GM06990 (cell line): ENCODE measurements around the gene FAM180B.
"Not testable (repeated sequence)": the region's sequence is repeated elsewhere in the genome, so short reads cannot be mapped to it uniquely, and the experiment has no call there.

Experiments used
- DNase-seq: peaks from one replicate; pipeline ENCODE4 v3.0.0-alpha.2; 2011; ENCODE audit not compliant: insufficient read length; ENCODE audit errors: extremely low read depth
- H3K27me3 ChIP-seq: replicated peaks from 2 replicates; pipeline ENCODE4 v1.6.0; 2011; ENCODE audit warnings: low read length; ENCODE audit not compliant: control insufficient read depth, insufficient read depth
- H3K36me3 ChIP-seq: 2 replicates; pipeline ENCODE4 v1.5.1; 2011; ENCODE audit warnings: low read length; ENCODE audit not compliant: control insufficient read depth, insufficient read depth
- H3K4me3 ChIP-seq: replicated peaks from 2 replicates; pipeline ENCODE4 v1.5.1; 2011; ENCODE audit warnings: low read depth, mild to moderate bottlenecking, control low read depth, low read length
- TF ChIP-seq, protein P1 (sequence below): IDR thresholded peaks from 2 replicates; pipeline ENCODE4 v1.5.1; 2011; ENCODE audit warnings: low read length, control low read depth, mild to moderate bottlenecking, inconsistent platforms; ENCODE audit not compliant: insufficient read depth, poor library complexity, severe bottlenecking

Gene FAM180B

DNA sequence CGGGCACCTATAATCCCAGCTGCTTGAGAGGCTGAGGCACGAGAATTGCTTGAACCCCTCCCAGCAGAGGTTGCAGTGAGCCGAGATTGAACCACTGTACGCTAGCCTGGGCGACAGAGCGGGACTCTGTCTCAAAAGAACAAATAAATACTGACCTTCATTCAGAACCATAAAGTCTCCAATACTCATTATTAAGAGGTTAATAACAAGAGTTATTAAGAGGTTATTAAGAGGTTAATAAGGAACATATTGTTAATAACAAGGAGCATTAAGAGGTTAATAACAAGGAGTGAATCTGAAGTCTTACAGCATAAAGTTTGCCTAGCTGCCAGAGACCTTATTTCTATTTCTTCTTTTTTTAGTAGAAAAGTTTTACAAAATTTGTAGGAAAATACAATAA is 41.2 kb upstream of the FAM180B start:
- Histone ChIP-seq H3K36me3 (peaks cover 2% of the 10 kb centered on the region), H3K4me3 (no peak overlapping the region), H3K27me3 (no peaks in the 10 kb centered on the region)
- TF ChIP-seq, protein P1, sequence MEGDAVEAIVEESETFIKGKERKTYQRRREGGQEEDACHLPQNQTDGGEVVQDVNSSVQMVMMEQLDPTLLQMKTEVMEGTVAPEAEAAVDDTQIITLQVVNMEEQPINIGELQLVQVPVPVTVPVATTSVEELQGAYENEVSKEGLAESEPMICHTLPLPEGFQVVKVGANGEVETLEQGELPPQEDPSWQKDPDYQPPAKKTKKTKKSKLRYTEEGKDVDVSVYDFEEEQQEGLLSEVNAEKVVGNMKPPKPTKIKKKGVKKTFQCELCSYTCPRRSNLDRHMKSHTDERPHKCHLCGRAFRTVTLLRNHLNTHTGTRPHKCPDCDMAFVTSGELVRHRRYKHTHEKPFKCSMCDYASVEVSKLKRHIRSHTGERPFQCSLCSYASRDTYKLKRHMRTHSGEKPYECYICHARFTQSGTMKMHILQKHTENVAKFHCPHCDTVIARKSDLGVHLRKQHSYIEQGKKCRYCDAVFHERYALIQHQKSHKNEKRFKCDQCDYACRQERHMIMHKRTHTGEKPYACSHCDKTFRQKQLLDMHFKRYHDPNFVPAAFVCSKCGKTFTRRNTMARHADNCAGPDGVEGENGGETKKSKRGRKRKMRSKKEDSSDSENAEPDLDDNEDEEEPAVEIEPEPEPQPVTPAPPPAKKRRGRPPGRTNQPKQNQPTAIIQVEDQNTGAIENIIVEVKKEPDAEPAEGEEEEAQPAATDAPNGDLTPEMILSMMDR = no peak
- DNase-seq = no peak

DNA sequence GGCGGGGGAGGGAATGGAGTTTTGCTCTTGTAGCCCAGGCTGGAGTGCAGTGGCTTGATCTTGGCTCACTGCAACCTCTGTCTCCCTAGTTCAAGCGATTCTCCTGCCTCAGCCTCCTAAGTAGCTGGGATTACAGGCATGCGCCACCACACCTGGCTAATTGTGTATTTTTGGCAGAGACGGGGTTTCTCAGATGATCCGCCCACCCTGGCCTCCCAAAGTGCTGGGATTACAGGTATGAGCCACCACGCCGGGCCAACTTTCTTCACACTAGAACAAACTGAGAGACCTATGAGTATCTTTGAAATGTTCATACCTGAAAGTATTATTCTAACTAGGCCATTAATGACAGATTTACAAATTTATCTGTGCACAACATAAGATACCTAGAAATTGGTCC is 40.2 kb upstream of the FAM180B start:
- not testable (repeated sequence) for H3K27me3 ChIP-seq, H3K4me3 ChIP-seq, DNase-seq, H3K36me3 ChIP-seq

DNA sequence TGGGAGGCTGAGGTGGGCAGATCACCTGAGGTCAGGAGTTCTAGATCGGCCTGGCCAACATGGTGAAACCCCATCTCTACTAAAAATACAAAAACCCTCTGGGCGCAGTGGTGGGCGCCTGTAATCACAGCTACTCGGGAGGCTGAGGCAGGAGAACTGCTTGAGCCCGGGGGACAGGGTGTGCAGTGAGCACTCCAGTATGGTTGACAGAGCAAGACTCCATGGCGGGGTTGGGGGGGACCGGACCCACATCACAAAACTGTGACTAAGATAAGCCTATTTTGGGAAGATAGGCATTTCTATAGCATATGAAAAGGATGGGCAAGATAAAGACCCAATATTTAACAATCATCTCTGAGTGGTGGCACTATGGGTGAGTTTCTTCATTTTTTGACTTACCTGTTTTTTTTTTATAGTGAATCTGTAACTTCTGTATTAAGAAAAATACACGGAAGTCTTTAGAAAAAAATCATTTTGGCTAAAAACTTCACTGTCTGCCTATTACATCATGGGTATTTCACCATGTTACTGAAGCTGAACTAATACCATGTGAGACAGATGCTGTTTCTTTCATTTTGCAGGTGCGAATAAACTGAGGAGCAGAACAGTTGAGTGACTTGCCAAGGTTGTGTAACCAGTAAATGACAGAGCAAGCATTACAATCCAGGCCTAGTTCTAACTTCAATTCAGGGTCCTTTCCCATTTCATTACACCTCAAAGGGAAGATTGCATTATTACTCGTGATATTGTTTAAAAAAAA is 36.0 kb upstream of the FAM180B start:
- no peak for DNase-seq
- Histone ChIP-seq H3K4me3 (no peak overlapping the region; the same call in 1 of the 2 replicates), H3K36me3 (no peaks in the 10 kb centered on the region), H3K27me3 (no peaks in the 10 kb centered on the region)
- TF ChIP-seq, protein P1 = no peak

DNA sequence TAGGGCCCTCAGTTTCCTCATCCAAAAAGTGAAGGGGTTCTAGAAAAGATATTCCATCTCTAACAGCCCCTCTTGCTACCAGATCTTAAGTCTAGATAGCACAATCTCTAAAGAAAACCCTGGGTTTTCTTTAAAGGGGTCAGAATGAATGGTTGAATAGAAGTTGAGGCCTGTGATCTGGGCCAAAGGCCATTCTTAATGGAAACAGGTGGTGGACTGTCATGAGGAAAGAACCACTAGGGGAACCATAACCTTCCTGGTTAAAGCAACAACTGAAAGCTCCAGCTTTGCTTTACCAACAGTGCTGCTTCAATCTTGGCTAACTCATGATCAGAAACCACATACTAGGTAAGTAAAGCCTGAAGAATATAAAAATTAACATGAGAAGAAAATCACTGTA is 35.4 kb upstream of the FAM180B start:
- TF ChIP-seq, protein P1 = peak; percentile 55
- peak overlapping the region; percentile 81 for H3K4me3 ChIP-seq
- H3K36me3 ChIP-seq = no peaks in the 10 kb centered on the region
- no peak for DNase-seq
- H3K27me3 ChIP-seq = no peaks in the 10 kb centered on the region

DNA sequence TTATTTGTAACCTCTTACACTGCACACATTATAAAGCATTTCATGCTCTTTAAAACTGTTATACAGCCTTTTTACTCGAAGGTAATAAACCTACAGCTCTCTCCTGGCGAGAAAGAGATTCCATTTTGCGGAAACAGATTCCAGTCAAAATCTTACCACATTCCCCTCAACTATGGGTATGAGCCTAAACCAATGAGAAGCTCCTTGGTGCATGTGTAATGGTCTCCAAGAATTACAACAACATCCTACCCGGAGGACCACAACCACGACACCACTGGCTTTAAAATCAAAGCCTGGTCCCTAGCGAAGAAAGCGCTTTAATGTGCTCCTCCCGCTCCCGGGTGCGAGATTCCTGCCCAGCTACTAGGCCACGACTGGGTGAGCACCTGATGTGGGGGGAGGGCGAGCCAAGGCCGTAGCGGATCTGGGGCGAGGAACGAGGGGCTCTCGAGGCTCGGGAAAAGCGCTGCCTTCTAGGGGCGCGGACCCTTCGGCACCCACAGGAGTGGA is 34.4 kb upstream of the FAM180B start:
- no peaks in the 10 kb centered on the region for H3K27me3 ChIP-seq
- no peaks in the 10 kb centered on the region for H3K36me3 ChIP-seq
- TF ChIP-seq, protein P1 = no peak
- peak overlapping the region; percentile 81 for H3K4me3 ChIP-seq
- DNase-seq = no peak

DNA sequence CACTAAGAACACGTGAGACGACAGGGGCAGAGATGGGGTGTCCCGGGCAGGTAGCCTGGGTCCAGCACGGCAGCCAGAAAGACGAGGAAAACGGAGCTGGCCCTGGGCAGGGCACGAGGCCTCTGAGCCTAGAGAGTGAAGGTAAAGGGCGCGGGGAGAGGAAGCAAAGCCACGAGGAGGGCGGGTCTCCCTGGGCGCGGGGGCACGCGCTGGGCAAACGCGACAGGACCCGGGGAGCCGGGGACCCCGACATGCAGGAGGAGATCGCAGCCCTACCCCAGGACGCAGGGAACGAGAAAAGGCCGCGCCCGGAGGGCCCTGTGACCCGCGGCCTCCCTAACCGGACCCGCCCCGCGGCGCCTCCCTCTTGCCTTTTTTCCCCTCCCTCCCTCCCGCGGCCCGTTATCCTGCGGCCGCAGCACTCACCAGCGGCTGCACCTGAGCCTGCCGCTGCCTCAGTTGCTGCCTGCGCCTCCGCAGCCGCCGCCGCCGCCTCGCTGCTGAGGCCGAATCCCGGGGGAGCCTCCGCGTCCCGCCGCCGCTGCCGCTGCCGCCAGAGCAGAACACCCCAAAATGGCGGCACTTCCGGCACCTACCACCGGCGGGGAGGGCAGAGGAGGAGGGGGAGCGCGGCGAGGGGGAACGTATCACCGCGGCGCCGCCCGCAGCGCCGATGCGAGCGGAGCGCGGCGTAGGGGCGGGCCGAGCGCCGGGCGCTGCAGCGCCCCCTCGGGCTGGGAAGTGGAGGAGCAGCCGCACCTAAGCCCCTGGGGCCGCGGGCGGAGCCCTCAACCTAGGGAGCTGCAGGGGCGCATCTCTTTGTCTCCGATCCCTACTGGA is 33.7 kb upstream of the FAM180B start, which contains the start of gene CELF1:
Gene CELF1 (minus strand): TSS at position 567 of the 840 bp plus-strand sequence. CDS start 53,609 bp downstream, outside the sequence.
- TF ChIP-seq, protein P1 = peak; percentile 63
- H3K27me3 ChIP-seq = no peaks in the 10 kb centered on the region
- no peaks in the 10 kb centered on the region for H3K36me3 ChIP-seq
- H3K4me3 ChIP-seq = peak within 1 kb of the TSS; percentile 81
- peak; percentile 94 for DNase-seq
